IPS-18a (cell line): ENCODE measurements around the gene RAB20.

ENCODE experiments used
- H3K27ac ChIP-seq: one replicate; pipeline ENCODE4 v1.5.1; 2013; ENCODE audit warnings: low read length
- H3K27me3 ChIP-seq: one replicate; pipeline ENCODE4 v1.6.1; 2013; ENCODE audit warnings: mild to moderate bottlenecking, low read length; ENCODE audit not compliant: control insufficient read depth, insufficient read depth
- H3K36me3 ChIP-seq: one replicate; pipeline ENCODE4 v1.6.1; 2013; ENCODE audit warnings: low read depth, low read length; ENCODE audit not compliant: control insufficient read depth
- H3K4me1 ChIP-seq: one replicate; pipeline ENCODE4 v1.6.1; 2013; ENCODE audit warnings: low read depth, low read length; ENCODE audit not compliant: control insufficient read depth
- H3K4me3 ChIP-seq: one replicate; pipeline ENCODE4 v1.5.1; 2013; ENCODE audit warnings: low read length
- H3K9ac ChIP-seq: one replicate; pipeline ENCODE4 v1.6.1; 2013; ENCODE audit warnings: mild to moderate bottlenecking, low read length, moderate library complexity
- H3K9me3 ChIP-seq: one replicate; pipeline ENCODE4 v1.6.1; 2013; ENCODE audit warnings: low read depth, low read length; ENCODE audit not compliant: control insufficient read depth

The RAB20 gene

DNA sequence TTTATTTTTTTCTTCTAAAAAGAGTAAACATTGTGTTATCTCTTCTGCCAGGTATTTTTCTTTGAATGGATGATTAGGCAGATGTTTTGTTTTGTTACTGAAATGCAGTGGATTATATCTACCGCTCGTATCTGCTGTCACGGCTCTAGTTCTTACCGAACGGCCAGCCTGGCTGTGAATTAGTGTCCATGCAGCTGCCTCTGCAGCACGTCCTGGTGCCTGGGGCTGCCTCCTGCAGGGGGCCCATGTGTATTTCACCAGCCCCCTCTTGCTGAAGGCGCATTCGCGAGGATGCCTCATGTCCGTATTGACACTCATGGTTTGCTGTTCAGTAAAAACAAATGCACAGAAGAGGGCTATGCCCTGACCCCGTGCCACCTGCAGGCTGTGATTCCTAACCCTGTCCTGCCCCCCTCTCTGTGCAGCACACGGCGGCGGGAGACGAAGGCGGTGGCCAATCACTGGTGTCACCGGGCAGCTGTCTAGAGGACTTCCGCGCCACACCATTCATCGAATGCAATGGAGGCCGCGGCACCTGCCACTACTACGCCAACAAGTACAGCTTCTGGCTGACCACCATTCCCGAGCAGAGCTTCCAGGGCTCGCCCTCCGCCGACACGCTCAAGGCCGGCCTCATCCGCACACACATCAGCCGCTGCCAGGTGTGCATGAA lies 49.9 kb downstream of the RAB20 start:
- no peaks in the 10 kb centered on the region for H3K4me1 ChIP-seq
- no peak overlapping the region for H3K27ac ChIP-seq
- H3K9me3 ChIP-seq, result no peaks in the 10 kb centered on the region
- no peak overlapping the region for H3K4me3 ChIP-seq
- H3K9ac ChIP-seq, result no peak overlapping the region
- peaks cover 36% of the 10 kb centered on the region for H3K36me3 ChIP-seq
- no peaks in the 10 kb centered on the region for H3K27me3 ChIP-seq

DNA sequence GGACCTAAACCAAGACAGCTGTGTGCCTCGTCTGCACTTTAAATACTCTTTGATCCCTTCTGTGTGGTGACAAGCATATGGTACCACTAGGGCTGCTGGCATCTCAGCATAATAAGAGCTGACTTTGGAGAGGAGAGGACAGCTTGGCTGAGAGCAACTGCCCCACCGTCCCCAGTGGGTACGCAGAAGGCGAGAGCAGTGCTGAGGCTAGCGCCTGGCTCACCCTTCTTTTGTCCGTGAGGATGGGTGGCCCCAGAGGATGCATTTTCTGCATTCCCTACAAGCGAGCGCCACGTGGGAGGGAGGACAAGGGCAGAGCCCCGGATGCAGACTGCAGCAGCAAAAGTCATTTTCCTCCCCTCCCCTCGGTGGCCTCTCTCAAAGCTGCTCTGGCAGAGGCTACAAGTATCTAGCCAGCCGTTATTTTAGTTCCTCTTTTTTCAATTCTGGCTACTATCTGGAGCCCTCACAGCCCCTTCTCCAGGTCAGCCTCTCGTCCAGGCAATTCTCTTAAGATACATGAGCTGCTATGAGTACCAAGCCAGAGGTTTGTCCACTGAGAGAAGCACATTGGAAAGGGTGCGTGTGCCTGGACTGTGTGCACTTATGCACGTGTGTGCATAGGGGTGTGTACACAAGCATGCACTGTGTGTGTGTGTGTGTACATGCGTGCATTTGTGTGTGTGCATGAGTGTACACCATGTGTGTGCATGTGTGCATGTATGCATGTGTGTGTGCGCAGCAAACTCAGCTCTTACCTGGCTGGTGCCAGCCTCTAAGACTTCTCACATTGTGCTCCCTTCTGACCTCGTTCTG lies 51.3 kb downstream of the RAB20 start:
- H3K27me3 ChIP-seq, result no peaks in the 10 kb centered on the region
- no peak overlapping the region for H3K27ac ChIP-seq
- H3K4me3 ChIP-seq, result no peak overlapping the region
- peaks cover 42% of the 10 kb centered on the region for H3K36me3 ChIP-seq
- H3K9ac ChIP-seq, result no peak overlapping the region
- H3K4me1 ChIP-seq, result no peaks in the 10 kb centered on the region
- H3K9me3 ChIP-seq, result no peaks in the 10 kb centered on the region

DNA sequence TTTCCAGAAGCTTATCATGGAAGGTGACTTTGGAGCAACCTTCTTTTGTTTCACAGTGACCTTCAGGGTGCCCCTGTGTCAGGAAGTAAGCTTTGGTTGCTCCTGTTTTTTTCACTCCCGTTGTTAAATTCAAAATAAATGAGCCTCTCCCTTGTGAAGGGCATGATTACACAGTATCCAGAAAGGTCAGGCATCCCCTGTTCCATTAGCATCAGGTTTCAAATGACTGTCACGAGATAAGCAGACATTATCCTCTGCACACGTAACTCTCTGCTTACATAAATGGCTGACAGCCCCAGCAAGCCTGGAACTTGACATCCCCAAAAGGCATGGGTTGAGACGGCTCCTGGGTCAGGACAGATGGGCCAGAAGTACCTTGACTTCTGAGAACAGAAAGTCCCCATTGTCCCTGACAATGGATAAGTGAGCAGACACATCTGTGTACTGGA lies 52.0 kb downstream of the RAB20 start:
- no peak overlapping the region for H3K4me3 ChIP-seq
- H3K27me3 ChIP-seq, result no peaks in the 10 kb centered on the region
- H3K4me1 ChIP-seq, result no peaks in the 10 kb centered on the region
- peaks cover 42% of the 10 kb centered on the region for H3K36me3 ChIP-seq
- H3K9me3 ChIP-seq, result no peaks in the 10 kb centered on the region
- no peak overlapping the region for H3K27ac ChIP-seq
- no peak overlapping the region for H3K9ac ChIP-seq

DNA sequence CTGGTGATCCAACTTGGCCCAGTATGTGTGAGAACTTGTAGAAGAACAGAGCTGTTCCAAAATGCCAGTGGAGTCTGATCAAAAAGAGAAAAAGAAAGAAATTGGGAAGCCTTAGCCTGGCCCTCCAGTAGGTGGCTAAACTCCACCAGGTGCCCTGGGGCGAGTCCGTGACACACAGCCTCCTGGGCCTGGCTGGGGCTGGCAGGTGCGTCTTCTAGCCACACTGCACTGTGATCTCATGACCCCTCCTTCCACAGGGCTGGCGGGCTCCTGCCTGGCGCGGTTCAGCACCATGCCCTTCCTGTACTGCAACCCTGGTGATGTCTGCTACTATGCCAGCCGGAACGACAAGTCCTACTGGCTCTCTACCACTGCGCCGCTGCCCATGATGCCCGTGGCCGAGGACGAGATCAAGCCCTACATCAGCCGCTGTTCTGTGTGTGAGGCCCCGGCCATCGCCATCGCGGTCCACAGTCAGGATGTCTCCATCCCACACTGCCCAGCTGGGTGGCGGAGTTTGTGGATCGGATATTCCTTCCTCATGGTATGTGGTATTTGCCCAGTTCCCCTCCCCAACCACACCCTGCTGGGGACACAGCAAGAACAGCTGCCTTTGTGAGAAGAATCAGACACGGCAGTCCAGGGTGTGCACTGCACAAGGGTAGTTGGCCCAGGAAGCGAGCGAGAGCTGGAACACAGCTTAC lies 53.7 kb downstream of the RAB20 start:
- Histone ChIP-seq H3K4me3 (no peak overlapping the region), H3K27me3 (no peaks in the 10 kb centered on the region), H3K9ac (no peak overlapping the region), H3K27ac (no peak overlapping the region), H3K4me1 (no peaks in the 10 kb centered on the region), H3K36me3 (peaks cover 56% of the 10 kb centered on the region), H3K9me3 (no peaks in the 10 kb centered on the region)

GRCh38 chr13:110506859-110507566 lies 54.5 kb downstream of the RAB20 start:
- Histone ChIP-seq H3K4me3 (no peak overlapping the region), H3K27me3 (no peaks in the 10 kb centered on the region), H3K9ac (no peak overlapping the region), H3K9me3 (no peaks in the 10 kb centered on the region), H3K27ac (no peak overlapping the region), H3K36me3 (peaks cover 54% of the 10 kb centered on the region), H3K4me1 (no peaks in the 10 kb centered on the region)

DNA sequence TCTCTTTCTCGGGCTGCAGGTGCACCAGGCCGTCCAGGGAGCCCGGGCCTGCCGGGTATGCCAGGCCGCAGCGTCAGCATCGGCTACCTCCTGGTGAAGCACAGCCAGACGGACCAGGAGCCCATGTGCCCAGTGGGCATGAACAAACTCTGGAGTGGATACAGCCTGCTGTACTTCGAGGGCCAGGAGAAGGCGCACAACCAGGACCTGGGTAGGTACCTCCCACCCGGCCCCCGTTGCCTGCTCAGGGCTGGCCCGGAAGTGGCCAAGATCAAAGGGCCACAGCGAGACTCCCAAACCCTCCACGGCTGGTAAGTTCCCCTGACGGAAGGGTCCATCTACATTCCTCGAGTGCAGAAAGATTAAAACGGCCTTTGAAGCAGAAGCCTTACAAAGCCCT lies 55.1 kb downstream of the RAB20 start:
- Histone ChIP-seq H3K4me1 (no peaks in the 10 kb centered on the region), H3K4me3 (no peak overlapping the region), H3K36me3 (peaks cover 60% of the 10 kb centered on the region), H3K27me3 (no peaks in the 10 kb centered on the region), H3K9me3 (no peaks in the 10 kb centered on the region), H3K9ac (no peak overlapping the region), H3K27ac (no peak overlapping the region)

- no peak overlapping the region for H3K4me3 ChIP-seq
- H3K9me3 ChIP-seq, result no peaks in the 10 kb centered on the region
- no peak overlapping the region for H3K27ac ChIP-seq
- H3K36me3 ChIP-seq, result peaks cover 60% of the 10 kb centered on the region
- no peak overlapping the region for H3K9ac ChIP-seq
- no peaks in the 10 kb centered on the region for H3K4me1 ChIP-seq
- H3K27me3 ChIP-seq, result no peaks in the 10 kb centered on the region
Observed at GRCh38 chr13:110505594-110505993, 55.9 kb downstream of the RAB20 start.

DNA sequence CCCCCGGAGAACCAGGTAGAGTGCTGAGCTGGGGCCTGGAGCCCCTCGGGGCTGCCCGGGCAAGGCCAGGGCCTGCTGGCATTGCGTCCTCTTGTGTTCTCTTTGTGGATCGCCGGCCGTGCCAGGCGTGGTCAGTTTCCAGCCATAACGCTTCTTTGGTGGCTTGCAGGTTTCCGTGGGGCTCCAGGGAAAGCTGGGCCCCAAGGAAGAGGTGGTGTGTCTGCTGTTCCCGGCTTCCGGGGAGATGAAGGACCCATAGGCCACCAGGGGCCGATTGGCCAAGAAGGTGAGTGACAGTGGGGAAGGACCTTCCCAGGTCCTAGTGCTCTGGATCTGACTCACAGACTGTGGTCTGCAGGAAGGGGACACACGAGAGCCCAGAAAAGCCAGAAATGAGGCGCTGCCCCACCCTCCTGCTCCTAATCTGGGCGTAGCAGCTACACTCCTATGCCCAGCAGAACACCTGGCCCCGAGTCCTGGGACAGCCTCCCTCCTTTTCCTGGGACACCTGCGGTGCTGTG lies 57.5 kb downstream of the RAB20 start:
- no peaks in the 10 kb centered on the region for H3K4me1 ChIP-seq
- H3K9me3 ChIP-seq, result no peaks in the 10 kb centered on the region
- no peak overlapping the region for H3K4me3 ChIP-seq
- peaks cover 56% of the 10 kb centered on the region for H3K36me3 ChIP-seq
- no peak overlapping the region for H3K27ac ChIP-seq
- H3K9ac ChIP-seq, result no peak overlapping the region
- no peaks in the 10 kb centered on the region for H3K27me3 ChIP-seq

GRCh38 chr13:110503037-110503901 lies 58.3 kb downstream of the RAB20 start:
- H3K4me1 ChIP-seq, result no peaks in the 10 kb centered on the region
- H3K27me3 ChIP-seq, result no peaks in the 10 kb centered on the region
- no peak overlapping the region for H3K4me3 ChIP-seq
- no peak overlapping the region for H3K27ac ChIP-seq
- peaks cover 50% of the 10 kb centered on the region for H3K36me3 ChIP-seq
- no peaks in the 10 kb centered on the region for H3K9me3 ChIP-seq
- H3K9ac ChIP-seq, result no peak overlapping the region

- H3K4me3 ChIP-seq, result no peak overlapping the region
- H3K9ac ChIP-seq, result no peak overlapping the region
- no peaks in the 10 kb centered on the region for H3K27me3 ChIP-seq
- peaks cover 49% of the 10 kb centered on the region for H3K36me3 ChIP-seq
- H3K27ac ChIP-seq, result no peak overlapping the region
- no peaks in the 10 kb centered on the region for H3K4me1 ChIP-seq
- no peaks in the 10 kb centered on the region for H3K9me3 ChIP-seq
Observed at GRCh38 chr13:110501188-110501587, 60.3 kb downstream of the RAB20 start.
